Memory B cell (primary cell): ENCODE data around the gene CYYR1.

Source experiments
- ATAC-seq: fragments of 150-1000 bp; cut with Tn5 transposase; 2 replicates; pipeline ENCODE4 v1.10.0; 2021; ENCODE audit warnings: low read depth, mild to moderate bottlenecking, moderate library complexity
- DNase-seq, 2 donors: peaks; one replicate each; pipeline ENCODE4 v3.0.0; 2022; ENCODE audit warnings: low spot score in 2 of 2
- H3K27ac Mint-ChIP-seq: one replicate; pipeline ENCODE4 v1.8.0; 2022; ENCODE audit warnings: mild to moderate bottlenecking, moderate library complexity, mixed read lengths
- H3K27me3 Mint-ChIP-seq: one replicate; pipeline ENCODE4 v1.8.0; 2022; ENCODE audit warnings: mixed read lengths
- H3K36me3 Mint-ChIP-seq: one replicate; pipeline ENCODE4 v1.8.0; 2022; ENCODE audit warnings: mild to moderate bottlenecking, mixed read lengths
- H3K4me1 Mint-ChIP-seq: one replicate; pipeline ENCODE4 v1.8.0; 2022; ENCODE audit warnings: mixed read lengths
- H3K4me3 Mint-ChIP-seq: one replicate; pipeline ENCODE4 v1.8.0; 2022; ENCODE audit warnings: mild to moderate bottlenecking, moderate library complexity, mixed read lengths
- H3K9me3 Mint-ChIP-seq: one replicate; pipeline ENCODE4 v1.8.0; 2022; ENCODE audit warnings: mixed read lengths

The CYYR1 gene

GRCh38 chr21:26572702-26573381 lies at the start of gene CYYR1:
TSS of gene CYYR1 (minus strand) at chr21:26573286. CDS start at chr21:26572940, 346 bp downstream.
- ATAC-seq (no peak), DNase-seq (no peak)
- Mint-ChIP-seq H3K9me3 (peaks cover 7% of the 10 kb centered on the region), H3K27ac (no peak within 1 kb of the TSS), H3K36me3 (no peaks in the 10 kb centered on the region), H3K4me3 (no peak within 1 kb of the TSS), H3K27me3 (peaks cover 1% of the 10 kb centered on the region), H3K4me1 (no peaks in the 10 kb centered on the region)

GRCh38 chr21:26617176-26617575 lies 44.1 kb upstream of the CYYR1 start:
- Mint-ChIP-seq H3K27me3 (peaks cover 2% of the 10 kb centered on the region), H3K4me1 (no peaks in the 10 kb centered on the region), H3K27ac (no peak overlapping the region), H3K4me3 (no peak overlapping the region), H3K36me3 (no peaks in the 10 kb centered on the region), H3K9me3 (peaks cover 4% of the 10 kb centered on the region)
- DNase-seq: no peak
- no peak for ATAC-seq

GRCh38 chr21:26614251-26614650 lies 41.2 kb upstream of the CYYR1 start:
- DNase-seq (no peak), ATAC-seq (no peak)
- Mint-ChIP-seq H3K4me3 (no peak overlapping the region), H3K27ac (no peak overlapping the region), H3K9me3 (peaks cover 4% of the 10 kb centered on the region), H3K36me3 (no peaks in the 10 kb centered on the region), H3K4me1 (no peaks in the 10 kb centered on the region), H3K27me3 (peaks cover 2% of the 10 kb centered on the region)

GRCh38 chr21:26599261-26599660 lies 26.2 kb upstream of the CYYR1 start:
- DNase-seq: no peak
- Mint-ChIP-seq H3K4me1 (no peaks in the 10 kb centered on the region), H3K9me3 (peaks cover 4% of the 10 kb centered on the region), H3K4me3 (no peak overlapping the region), H3K36me3 (no peaks in the 10 kb centered on the region), H3K27ac (no peak overlapping the region), H3K27me3 (no peaks in the 10 kb centered on the region)
- no peak for ATAC-seq

GRCh38 chr21:26597981-26598380 lies 24.9 kb upstream of the CYYR1 start:
- H3K9me3 Mint-ChIP-seq: peaks cover 2% of the 10 kb centered on the region

GRCh38 chr21:26597031-26597430 lies 23.9 kb upstream of the CYYR1 start:
- H3K27me3 Mint-ChIP-seq: no peaks in the 10 kb centered on the region
- H3K27ac Mint-ChIP-seq: no peak overlapping the region
- no peaks in the 10 kb centered on the region for H3K9me3 Mint-ChIP-seq
- no peak for DNase-seq
- H3K4me1 Mint-ChIP-seq: no peaks in the 10 kb centered on the region
- H3K36me3 Mint-ChIP-seq: no peaks in the 10 kb centered on the region
- no peak for ATAC-seq
- no peak overlapping the region for H3K4me3 Mint-ChIP-seq

More at GRCh38 chr21:26597981-26598380, 24.9 kb upstream of the CYYR1 start:
- Mint-ChIP-seq H3K36me3 (no peaks in the 10 kb centered on the region), H3K27me3 (no peaks in the 10 kb centered on the region), H3K4me1 (no peaks in the 10 kb centered on the region), H3K4me3 (no peak overlapping the region), H3K27ac (no peak overlapping the region)
- DNase-seq (no peak), ATAC-seq (no peak)

- no peaks in the 10 kb centered on the region for H3K36me3 Mint-ChIP-seq
- no peak for ATAC-seq
- no peaks in the 10 kb centered on the region for H3K9me3 Mint-ChIP-seq
- H3K27ac Mint-ChIP-seq: no peak overlapping the region
- H3K4me3 Mint-ChIP-seq: no peak overlapping the region
- no peaks in the 10 kb centered on the region for H3K27me3 Mint-ChIP-seq
- no peaks in the 10 kb centered on the region for H3K4me1 Mint-ChIP-seq
- DNase-seq: no peak
Measured at GRCh38 chr21:26595971-26596370, 22.9 kb upstream of the CYYR1 start.

- Mint-ChIP-seq H3K36me3 (no peaks in the 10 kb centered on the region), H3K27me3 (no peaks in the 10 kb centered on the region), H3K4me1 (no peaks in the 10 kb centered on the region), H3K27ac (no peak overlapping the region), H3K4me3 (no peak overlapping the region), H3K9me3 (no peaks in the 10 kb centered on the region)
- DNase-seq: no peak
- no peak for ATAC-seq
Measured at GRCh38 chr21:26593800-26594199, 20.7 kb upstream of the CYYR1 start.

GRCh38 chr21:26591543-26591942 lies 18.5 kb upstream of the CYYR1 start:
- H3K4me1 Mint-ChIP-seq: no peaks in the 10 kb centered on the region
- H3K36me3 Mint-ChIP-seq: no peaks in the 10 kb centered on the region
- H3K4me3 Mint-ChIP-seq: no peak overlapping the region
- ATAC-seq (no peak), DNase-seq (no peak)
- no peaks in the 10 kb centered on the region for H3K27me3 Mint-ChIP-seq
- H3K9me3 Mint-ChIP-seq: no peaks in the 10 kb centered on the region
- H3K27ac Mint-ChIP-seq: no peak overlapping the region

- Mint-ChIP-seq H3K4me1 (no peaks in the 10 kb centered on the region), H3K27ac (no peak overlapping the region), H3K27me3 (no peaks in the 10 kb centered on the region), H3K9me3 (no peaks in the 10 kb centered on the region), H3K4me3 (no peak overlapping the region), H3K36me3 (no peaks in the 10 kb centered on the region)
- ATAC-seq (no peak), DNase-seq (no peak)
Measured at GRCh38 chr21:26588446-26588845, 15.4 kb upstream of the CYYR1 start.

- no peaks in the 10 kb centered on the region for H3K4me1 Mint-ChIP-seq
- no peak overlapping the region for H3K4me3 Mint-ChIP-seq
- no peaks in the 10 kb centered on the region for H3K36me3 Mint-ChIP-seq
- H3K27ac Mint-ChIP-seq: no peak overlapping the region
- no peaks in the 10 kb centered on the region for H3K27me3 Mint-ChIP-seq
- no peaks in the 10 kb centered on the region for H3K9me3 Mint-ChIP-seq
- ATAC-seq (no peak), DNase-seq (no peak)
Measured at GRCh38 chr21:26587736-26588201, 14.7 kb upstream of the CYYR1 start.

GRCh38 chr21:26583769-26584168 lies 10.7 kb upstream of the CYYR1 start:
- Mint-ChIP-seq H3K36me3 (no peaks in the 10 kb centered on the region), H3K9me3 (peaks cover 7% of the 10 kb centered on the region), H3K27ac (no peak overlapping the region), H3K27me3 (no peaks in the 10 kb centered on the region), H3K4me1 (no peaks in the 10 kb centered on the region), H3K4me3 (no peak overlapping the region)
- ATAC-seq: no peak
- DNase-seq: no peak

GRCh38 chr21:26581818-26582217 lies 8.7 kb upstream of the CYYR1 start:
- Mint-ChIP-seq H3K27ac (no peak overlapping the region), H3K36me3 (no peaks in the 10 kb centered on the region)
- ATAC-seq: no peak

GRCh38 chr21:26572076-26572701 lies 897 bp downstream of the CYYR1 start:
- Mint-ChIP-seq H3K9me3 (peaks cover 7% of the 10 kb centered on the region), H3K4me3 (no peak overlapping the region), H3K36me3 (no peaks in the 10 kb centered on the region), H3K27me3 (peaks cover 1% of the 10 kb centered on the region), H3K4me1 (no peaks in the 10 kb centered on the region), H3K27ac (no peak overlapping the region)
- ATAC-seq: no peak
- DNase-seq: no peak

More at GRCh38 chr21:26581818-26582217, 8.7 kb upstream of the CYYR1 start:
- Mint-ChIP-seq H3K4me1 (no peaks in the 10 kb centered on the region), H3K27me3 (no peaks in the 10 kb centered on the region), H3K4me3 (no peak overlapping the region), H3K9me3 (peaks cover 7% of the 10 kb centered on the region)
- no peak for DNase-seq

GRCh38 chr21:26570203-26570602 lies 2.9 kb downstream of the CYYR1 start:
- ATAC-seq: no peak
- no peak overlapping the region for H3K27ac Mint-ChIP-seq

More at GRCh38 chr21:26570203-26570602, 2.9 kb downstream of the CYYR1 start:
- Mint-ChIP-seq H3K9me3 (peaks cover 7% of the 10 kb centered on the region), H3K27me3 (peaks cover 1% of the 10 kb centered on the region), H3K36me3 (no peaks in the 10 kb centered on the region), H3K4me1 (no peaks in the 10 kb centered on the region), H3K4me3 (no peak overlapping the region)
- no peak for DNase-seq
